Thoracic aorta endothelial cell (primary cell): ENCODE results near the gene OR2V2. TPM values are rescaled to one million over a fixed set of nuclear protein-coding genes. Genes with fewer than 3 reads are reported as not detected.

Experiments
- total RNA-seq: library from RNA; depleted of rRNA; stranded (reverse); fragments of >200 nt; gene quantifications from 2 replicates; pipeline ENCODE4 v1.2.3, GENCODE V29; 2012

Gene OR2V2, protein sequence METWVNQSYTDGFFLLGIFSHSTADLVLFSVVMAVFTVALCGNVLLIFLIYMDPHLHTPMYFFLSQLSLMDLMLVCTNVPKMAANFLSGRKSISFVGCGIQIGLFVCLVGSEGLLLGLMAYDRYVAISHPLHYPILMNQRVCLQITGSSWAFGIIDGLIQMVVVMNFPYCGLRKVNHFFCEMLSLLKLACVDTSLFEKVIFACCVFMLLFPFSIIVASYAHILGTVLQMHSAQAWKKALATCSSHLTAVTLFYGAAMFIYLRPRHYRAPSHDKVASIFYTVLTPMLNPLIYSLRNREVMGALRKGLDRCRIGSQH
- total RNA-seq, result not detected in 2 replicates

GRCh38 chr5:181146927-181147636 lies at the start of gene OR2V2:
Gene OR2V2, plus strand, starts transcription at chr5:181147586. Its CDS starts 7,357 bp downstream, at chr5:181154943.

GRCh38 chr5:181130832-181131496 lies 16.4 kb upstream of the OR2V2 start, which contains the start of gene OR2V1:
Gene OR2V1, minus strand, starts transcription at chr5:181131169. Its CDS starts 5,865 bp downstream, at chr5:181125304.

DNA sequence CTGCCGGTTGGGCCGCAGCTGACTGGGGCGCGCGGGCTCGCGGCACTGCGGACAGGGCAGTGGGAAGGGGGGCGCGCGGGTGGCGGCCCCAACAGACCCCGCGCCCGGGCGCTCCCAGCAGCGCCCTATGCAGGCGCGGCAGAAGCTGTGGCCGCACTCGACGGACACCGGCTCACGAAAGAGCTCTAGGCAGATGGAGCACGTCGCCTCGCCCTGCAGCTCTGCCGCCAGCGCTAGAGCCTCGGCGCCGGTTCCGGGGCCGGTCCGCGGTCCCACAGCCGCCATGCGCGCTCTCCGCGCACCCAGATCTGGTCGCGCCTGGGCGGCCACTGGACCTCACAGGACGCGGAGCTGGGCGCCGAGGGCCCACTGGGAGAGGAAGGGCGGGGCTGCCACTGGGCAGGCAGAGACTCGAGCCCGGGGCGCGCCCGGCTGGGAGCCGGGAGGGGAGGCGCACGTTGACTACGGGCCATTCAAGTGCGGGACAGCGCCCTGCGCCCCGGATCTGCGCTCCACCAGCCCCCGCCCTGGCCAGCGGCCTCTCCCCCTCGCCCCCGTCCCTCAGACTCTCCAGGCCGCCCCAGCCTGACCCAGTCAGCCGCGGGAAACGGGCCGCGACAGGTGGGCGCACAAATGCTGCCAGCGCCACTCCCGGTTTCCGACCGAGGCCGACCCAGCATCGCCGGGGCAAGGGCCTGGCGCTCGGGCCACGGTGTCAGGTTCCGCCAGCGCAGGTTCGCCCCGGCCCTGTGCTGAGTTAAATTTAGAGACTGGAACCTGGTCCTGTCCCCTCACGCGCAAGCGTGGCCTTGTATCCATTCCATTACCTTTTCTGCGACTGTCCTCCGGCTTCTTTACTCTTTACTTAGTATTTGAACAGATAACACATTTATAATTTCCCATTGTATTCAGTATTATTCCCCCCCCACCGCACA lies 57.7 kb downstream of the OR2V2 start, which contains the start of gene TRIM7:
Gene TRIM7 (minus strand): TSS at position 371 of the 935 bp plus-strand sequence. CDS start 86 bp downstream, at position 285.

Other genes starting within 250 kb of the OR2V2 start
- gene BTNL8, start 248.4 kb upstream of the OR2V2 start, total RNA-seq, result not detected in 2 replicates
- gene BTNL3, start 158.7 kb upstream of the OR2V2 start, total RNA-seq, result not detected in 2 replicates
- gene BTNL9, start 107.3 kb upstream of the OR2V2 start, total RNA-seq, result not detected in 2 replicates
- gene OR2V1, start 16.4 kb upstream of the OR2V2 start, total RNA-seq, result not detected in 2 replicates
- 15.1 and 15.4 TPM in 2 replicates for gene TRIM7, start 57.6 kb downstream of the OR2V2 start, total RNA-seq
- gene TRIM41, start 75.7 kb downstream of the OR2V2 start, total RNA-seq, result 6.7 and 11.6 TPM in 2 replicates
- gene RACK1, start 96.3 kb downstream of the OR2V2 start, total RNA-seq, result 3,694 and 3,876 TPM in 2 replicates
- gene TRIM52, start 113.6 kb downstream of the OR2V2 start, total RNA-seq, result 8.1 and 9.0 TPM in 2 replicates
- gene OR4F3, start 219.7 kb downstream of the OR2V2 start, total RNA-seq, result 0.22 and 0.27 TPM in 2 replicates